Measurements from ENCODE around the gene ZNF782.
"Not testable (repeated sequence)": the region's sequence is repeated elsewhere in the genome, so short reads cannot be mapped to it uniquely, and the experiment has no call there.

Gene ZNF782

DNA sequence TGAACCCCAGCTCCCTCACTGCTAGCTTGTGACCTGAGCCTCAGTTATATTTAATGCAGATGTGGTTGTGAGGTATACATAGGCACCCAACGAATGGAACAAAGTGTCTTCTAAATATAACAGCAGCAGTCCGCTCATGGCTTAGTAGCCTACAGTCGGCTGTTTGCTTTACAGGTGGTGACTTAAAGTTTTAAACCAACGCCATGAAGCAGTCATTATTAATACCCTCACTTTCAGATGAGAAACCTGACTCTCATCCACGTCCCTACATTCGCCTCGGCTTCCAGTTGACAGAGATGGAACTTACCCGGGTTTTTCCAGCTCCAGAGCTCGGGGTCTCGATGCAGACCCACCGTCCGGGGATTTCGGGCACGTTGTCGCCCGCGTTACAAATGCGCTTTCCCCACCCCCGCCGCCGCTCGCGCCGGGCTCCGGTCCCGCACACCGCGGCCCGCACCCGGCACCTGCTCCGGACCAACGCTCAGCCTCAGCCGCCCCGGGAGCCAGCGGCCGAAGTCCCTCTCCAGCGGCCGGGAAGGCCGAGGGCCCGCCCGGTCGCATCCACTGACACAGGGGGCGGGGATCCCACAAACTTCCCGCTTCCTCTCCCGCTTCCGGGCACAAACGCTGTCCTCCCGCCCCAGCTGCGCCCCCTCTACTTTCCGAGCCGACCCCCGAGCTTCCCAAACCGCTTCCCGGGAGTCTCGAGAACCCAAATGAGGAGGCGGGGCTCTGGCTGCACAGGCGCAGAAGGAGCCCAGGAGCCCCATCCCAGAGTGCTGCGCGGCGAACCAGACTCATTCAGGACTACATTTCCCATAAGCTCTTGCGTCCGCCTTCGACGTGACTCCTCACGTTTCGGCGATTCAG lies at the start of gene ZNF782:
Gene ZNF782 (minus strand): TSS at position 734 of the 870 bp plus-strand sequence. CDS start 2,553 bp downstream, outside the sequence.
- in situ Hi-C loops (cut with MboI; ENCODE audit: low sequenced_read_pairs), result loop anchor here (25.0 kb wide), 2 partner anchors 533 to 758 kb away; no protein-coding TSS in a partner anchor

DNA sequence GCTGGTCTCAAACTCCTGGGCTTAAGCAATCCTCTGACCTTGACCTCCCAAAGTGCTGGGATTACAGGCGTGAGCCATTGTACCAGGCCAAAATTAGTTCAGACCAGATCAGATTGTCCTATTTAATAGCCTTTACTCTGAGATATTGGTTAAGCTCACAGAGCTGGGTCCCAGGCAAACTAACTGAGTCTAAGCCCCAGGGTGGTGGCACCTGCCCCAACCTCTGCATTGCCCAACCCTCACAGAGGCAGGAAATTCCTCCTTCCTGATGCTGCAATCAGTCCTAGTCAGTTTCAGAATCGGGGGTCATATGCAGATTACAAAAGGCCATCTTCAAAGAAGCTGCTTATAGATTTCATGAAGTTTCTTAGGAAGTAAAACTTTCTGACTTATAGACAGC lies 45.7 kb upstream of the ZNF782 start:
- in situ Hi-C loops (cut with MboI; ENCODE audit: low sequenced_read_pairs), result not testable (repeated sequence)

- in situ Hi-C loops (cut with MboI; ENCODE audit: low sequenced_read_pairs), result no loop called here
These were observed 37.8 kb upstream of the ZNF782 start for GRCh38 chr9:96892131-96892530.

DNA sequence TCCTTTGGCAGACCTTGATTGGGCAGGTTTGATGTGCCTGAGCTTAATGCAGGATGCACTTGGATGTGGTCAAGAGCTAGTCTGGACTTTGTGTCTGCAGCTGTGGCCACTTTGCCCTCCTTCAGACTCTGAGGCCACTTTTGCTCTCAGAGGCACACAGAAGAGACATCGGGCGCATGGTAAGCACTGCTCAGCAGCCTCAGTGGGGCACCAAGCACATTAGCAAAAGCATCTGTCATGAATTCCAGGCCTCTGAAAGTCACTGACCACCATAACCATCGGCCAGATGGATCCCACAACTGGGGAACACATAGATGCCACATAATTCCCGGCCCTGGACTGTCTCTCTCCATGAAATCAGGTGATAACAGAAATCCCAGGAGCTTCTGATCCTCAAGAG lies 34.3 kb upstream of the ZNF782 start:
- in situ Hi-C loops (cut with MboI; ENCODE audit: low sequenced_read_pairs), result no loop called here

DNA sequence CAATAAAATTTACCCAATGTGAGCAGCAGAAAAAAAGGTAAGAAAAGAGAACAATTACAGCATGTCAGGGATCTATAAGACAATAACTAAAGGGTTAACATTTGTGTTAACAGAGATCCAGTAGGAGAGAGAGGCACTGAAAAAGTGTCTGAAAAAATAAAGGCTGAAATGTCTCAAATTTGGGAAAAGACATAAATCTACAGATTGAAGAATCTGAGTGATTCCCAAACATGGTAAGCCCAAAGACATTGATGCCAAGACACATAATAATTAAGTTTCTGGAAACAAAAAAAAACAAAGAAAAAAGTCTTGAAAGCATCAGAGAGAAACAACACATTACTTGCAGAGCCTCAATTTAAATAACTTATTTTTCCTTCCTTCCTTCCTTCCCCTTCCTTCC lies 31.1 kb upstream of the ZNF782 start:
- in situ Hi-C loops (cut with MboI; ENCODE audit: low sequenced_read_pairs), result no loop called here

DNA sequence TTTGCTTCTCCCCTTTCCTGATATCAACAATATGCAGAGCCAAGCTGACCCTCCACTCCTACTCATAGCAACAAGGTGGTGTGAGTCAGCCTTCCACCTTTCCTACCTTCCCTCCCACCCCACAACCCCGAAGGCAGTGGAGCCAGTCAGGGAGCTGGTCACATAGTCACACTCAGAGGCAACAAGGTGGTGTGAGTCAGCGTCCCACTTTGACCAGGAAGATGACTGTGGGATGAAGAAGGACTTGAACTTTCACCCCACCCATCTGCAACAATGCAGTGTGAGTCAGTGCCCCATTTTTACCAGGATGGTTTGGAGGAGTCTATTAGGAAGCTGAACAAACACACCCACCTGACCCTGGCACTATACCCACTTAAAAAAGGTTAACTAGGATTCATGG lies 30.1 kb upstream of the ZNF782 start:
- in situ Hi-C loops (cut with MboI; ENCODE audit: low sequenced_read_pairs), result no loop called here

- in situ Hi-C loops (cut with MboI; ENCODE audit: low sequenced_read_pairs), result no loop called here
These were observed 29.6 kb upstream of the ZNF782 start for GRCh38 chr9:96883922-96884321.

DNA sequence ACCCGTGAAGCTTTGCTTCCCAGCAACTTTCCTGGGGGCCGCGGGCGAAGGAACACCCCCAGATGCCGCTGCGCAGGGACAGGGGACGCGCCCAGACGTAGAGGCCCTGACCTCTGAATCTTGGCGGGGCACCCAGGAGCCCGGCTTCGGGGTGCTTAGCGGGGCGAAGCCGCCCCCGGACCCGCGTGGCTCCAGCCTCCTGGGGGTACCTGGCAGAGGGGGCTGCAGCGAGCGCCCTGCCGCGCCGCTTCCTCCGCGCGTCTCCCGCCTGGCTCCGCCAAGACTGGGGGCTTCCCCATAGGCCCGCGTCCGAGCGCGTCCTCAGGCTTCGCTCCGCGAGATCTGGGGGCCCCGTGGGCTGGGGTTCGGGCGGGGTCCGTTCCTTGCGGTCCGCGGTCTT lies 23.0 kb upstream of the ZNF782 start:
- in situ Hi-C loops (cut with MboI; ENCODE audit: low sequenced_read_pairs), result no loop called here

GRCh38 chr9:96875461-96876142 lies 21.3 kb upstream of the ZNF782 start:
- in situ Hi-C loops (cut with MboI; ENCODE audit: low sequenced_read_pairs), result no loop called here

DNA sequence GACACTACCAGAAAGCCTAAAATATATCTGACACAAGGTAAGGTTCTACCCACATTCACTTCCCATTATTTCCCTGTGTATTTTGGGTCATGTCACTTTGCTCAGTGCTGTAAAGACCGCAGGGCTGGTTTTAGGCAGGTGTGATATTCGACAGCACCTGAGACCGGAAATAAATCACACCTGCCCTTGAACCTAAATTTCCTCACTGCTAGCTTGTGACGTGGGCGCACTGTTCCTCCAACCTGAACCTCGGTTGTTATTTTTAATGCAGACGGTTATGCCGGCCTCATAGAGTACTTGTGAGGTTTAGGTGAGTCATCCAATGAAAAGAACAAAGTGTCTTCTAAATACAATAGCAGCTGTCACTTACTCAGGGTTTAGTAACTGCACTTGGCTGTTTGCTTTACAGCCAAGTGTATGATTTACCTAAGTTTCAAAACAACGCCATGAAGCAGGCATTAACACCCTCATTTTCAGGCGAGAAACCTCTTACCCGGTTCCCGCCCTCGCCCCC lies 20.7 kb upstream of the ZNF782 start:
- in situ Hi-C loops (cut with MboI; ENCODE audit: low sequenced_read_pairs), result loop anchor here (25.0 kb wide), 2 partner anchors 512 to 737 kb away; no protein-coding TSS in a partner anchor

DNA sequence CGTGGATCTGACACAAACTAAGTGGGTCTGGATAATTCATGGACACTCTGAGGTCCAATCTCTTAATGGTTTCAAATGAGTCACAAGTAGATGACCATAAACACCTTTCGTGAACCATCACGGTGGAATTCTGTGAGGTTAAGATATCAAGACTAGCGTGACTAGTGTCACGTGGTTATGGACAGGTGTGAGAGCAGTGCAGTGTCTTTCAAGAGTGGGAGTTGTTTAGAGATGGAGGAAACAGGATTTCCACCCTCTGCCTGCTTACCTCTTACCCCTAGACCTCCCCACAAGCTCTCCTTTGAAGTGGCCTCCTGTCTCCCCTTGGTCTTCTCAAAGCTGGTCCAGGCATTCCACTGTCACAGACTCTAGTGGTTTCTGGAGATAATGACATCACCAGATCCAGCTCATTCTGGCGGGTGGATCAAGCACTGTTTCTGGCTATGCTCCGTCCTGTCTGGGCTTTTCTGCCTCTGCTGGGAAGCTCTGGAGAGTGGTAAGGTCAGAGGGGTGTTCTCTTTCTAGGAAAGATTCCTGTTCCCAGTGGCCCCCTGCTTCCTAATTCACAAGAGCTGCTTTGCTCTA lies 20.0 kb upstream of the ZNF782 start:
- in situ Hi-C loops (cut with MboI; ENCODE audit: low sequenced_read_pairs), result loop anchor here (25.0 kb wide), 2 partner anchors 513 to 738 kb away; no protein-coding TSS in a partner anchor

DNA sequence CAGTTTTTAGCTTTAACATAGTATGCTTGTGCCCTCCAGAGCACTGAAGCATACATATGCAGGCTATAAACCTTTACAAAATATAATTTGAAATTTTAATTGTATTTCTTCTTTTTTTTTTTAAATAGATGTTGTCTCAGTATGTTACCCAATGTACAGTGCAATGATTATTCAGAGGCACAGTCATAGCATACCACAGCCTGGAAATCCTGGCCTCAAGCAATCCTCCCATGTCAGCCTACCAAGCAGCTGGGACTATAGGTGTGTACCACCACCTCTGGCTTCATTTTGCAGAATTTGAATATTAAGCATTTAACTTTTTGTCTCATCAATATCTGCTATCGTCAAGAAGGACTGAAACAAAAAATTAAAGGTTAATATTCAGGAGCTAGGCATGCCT lies 16.9 kb upstream of the ZNF782 start:
- in situ Hi-C loops (cut with MboI; ENCODE audit: low sequenced_read_pairs), result loop anchor here (25.0 kb wide), 2 partner anchors 516 to 741 kb away; no protein-coding TSS in a partner anchor

DNA sequence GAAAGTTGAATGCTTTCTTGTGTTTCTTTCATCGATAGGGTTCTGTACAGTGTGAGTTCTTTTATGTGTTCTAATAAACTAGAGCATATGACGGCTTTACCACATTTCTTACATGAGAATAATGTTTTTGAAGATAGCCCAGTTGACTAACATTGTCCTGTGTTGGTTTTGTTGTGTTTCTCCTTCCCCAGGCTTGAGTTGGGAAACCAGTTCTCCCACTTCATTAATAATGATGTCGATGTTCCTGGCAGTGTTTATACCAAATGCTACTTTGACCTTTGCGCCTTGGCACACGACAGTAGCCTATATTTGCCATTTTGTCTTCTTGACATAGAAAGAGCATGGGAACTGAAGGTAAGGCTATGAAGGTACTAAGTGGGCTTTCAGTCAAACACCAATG lies 14.4 kb upstream of the ZNF782 start:
- in situ Hi-C loops (cut with MboI; ENCODE audit: low sequenced_read_pairs), result loop anchor here (25.0 kb wide), 2 partner anchors 519 to 744 kb away; no protein-coding TSS in a partner anchor

GRCh38 chr9:96867079-96867804 lies 12.9 kb upstream of the ZNF782 start:
- in situ Hi-C loops (cut with MboI; ENCODE audit: low sequenced_read_pairs), result loop anchor here (25.0 kb wide), 2 partner anchors 520 to 745 kb away; no protein-coding TSS in a partner anchor

DNA sequence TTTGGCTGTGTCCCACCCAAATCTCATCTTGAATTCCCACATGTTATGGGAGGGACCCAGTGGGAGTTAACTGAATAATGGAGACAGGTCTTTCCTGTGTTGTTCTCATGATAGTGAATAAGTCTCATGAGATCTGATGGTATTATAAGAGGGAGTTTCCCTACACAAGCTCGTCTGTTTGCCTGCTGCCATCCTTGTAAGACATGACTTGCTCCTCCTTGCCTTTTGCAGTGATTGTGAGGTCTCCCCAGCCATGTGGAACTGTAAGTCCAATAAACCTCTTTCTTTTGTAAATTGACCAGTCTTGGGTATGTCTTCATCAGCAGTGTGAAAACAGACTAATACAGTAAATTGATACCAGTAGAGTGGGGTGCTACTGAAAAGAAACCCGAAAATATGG lies 10.9 kb upstream of the ZNF782 start:
- in situ Hi-C loops (cut with MboI; ENCODE audit: low sequenced_read_pairs), result loop anchor here (25.0 kb wide), 2 partner anchors 522 to 747 kb away; no protein-coding TSS in a partner anchor

GRCh38 chr9:96859461-96860198 lies 5.3 kb upstream of the ZNF782 start:
- in situ Hi-C loops (cut with MboI; ENCODE audit: low sequenced_read_pairs), result loop anchor here (25.0 kb wide), 2 partner anchors 528 to 753 kb away; no protein-coding TSS in a partner anchor

GRCh38 chr9:96858670-96859069 lies 4.4 kb upstream of the ZNF782 start:
- in situ Hi-C loops (cut with MboI; ENCODE audit: low sequenced_read_pairs), result loop anchor here (25.0 kb wide), 2 partner anchors 529 to 754 kb away; no protein-coding TSS in a partner anchor

DNA sequence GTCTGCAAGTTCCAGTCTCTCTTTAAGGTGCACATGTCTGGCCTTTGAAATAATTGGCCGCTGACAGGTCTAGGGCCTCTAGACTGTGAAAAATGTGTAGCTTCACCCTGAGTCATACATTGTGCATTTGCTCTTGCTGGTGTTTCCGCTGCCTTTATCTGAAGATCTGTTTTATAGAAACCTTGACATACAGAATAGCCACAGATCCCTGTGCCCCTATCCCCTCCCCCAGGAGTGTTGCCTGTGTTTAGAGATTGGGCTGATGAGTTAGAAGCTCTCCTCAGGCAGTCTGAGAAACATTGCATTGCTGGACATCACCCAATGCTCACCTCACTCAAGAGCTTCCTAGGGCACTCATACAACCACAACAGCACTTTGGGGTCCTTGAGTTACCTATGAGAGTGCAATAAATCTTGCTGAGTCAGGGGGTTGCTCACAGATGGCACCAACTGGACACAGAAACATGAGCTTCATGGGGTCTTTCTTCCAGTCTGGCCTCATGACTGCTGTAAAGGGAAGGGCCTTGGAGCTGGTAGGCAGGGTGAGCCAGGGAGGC lies 3.8 kb upstream of the ZNF782 start:
- in situ Hi-C loops (cut with MboI; ENCODE audit: low sequenced_read_pairs), result loop anchor here (25.0 kb wide), 2 partner anchors 529 to 754 kb away; no protein-coding TSS in a partner anchor

Measured in HL-60/S4 (cell line).